Stimulated activated naive B cell treated with anti-CD40 and anti-IgM and Interleukin-4, amounts not matched to agents 10 μg/mL and 1 μg/mL and 100 μg/mL, for 72 hours (primary cell): Measurements from ENCODE around the gene CPHXL2.
A peak's percentile ranks its signal among the peaks of the same experiment; 100 is the strongest.

ENCODE experiments used
- ATAC-seq, 2 donors: fragments of 150-1000 bp; cut with Tn5 transposase; replicated peaks; 2 replicates each; pipeline ENCODE4 v1.10.0; 2021; ENCODE audit warnings: moderate library complexity in 1 of 2
- DNase-seq: peaks from one replicate; pipeline ENCODE4 v3.0.0; 2021
- H3K27ac Mint-ChIP-seq: one replicate; pipeline ENCODE4 v1.8.0; 2022; ENCODE audit warnings: mild to moderate bottlenecking, mixed read lengths
- H3K27me3 Mint-ChIP-seq, 2 donors: one replicate each; pipeline ENCODE4 v1.8.0; 2022; ENCODE audit warnings: mixed read lengths in 2 of 2
- H3K36me3 Mint-ChIP-seq, 2 donors: one replicate each; pipeline ENCODE4 v1.8.0; 2022; ENCODE audit warnings: mixed read lengths in 2 of 2, mild to moderate bottlenecking in 1 of 2
- H3K4me1 Mint-ChIP-seq, 2 donors: one replicate each; pipeline ENCODE4 v1.8.0; 2022; ENCODE audit warnings: mixed read lengths in 2 of 2, mild to moderate bottlenecking in 1 of 2
- H3K4me3 Mint-ChIP-seq, 2 donors: one replicate each; pipeline ENCODE4 v1.8.0; 2022; ENCODE audit warnings: mild to moderate bottlenecking in 2 of 2, mixed read lengths in 2 of 2, moderate library complexity in 1 of 2
- H3K9me3 Mint-ChIP-seq, 2 donors: one replicate each; pipeline ENCODE4 v1.8.0; 2022; ENCODE audit warnings: mixed read lengths in 2 of 2, mild to moderate bottlenecking in 1 of 2

CPHXL2 gene

GRCh38 chr16:75626806-75627205, 50.0 kb downstream of the CPHXL2 start:
- Mint-ChIP-seq H3K9me3 (no peaks in the 10 kb centered on the region), H3K27ac (peak overlapping the region; percentile 77), H3K27me3 (no peaks in the 10 kb centered on the region), H3K4me1 (peaks cover 6 to 10% of the 10 kb centered on the region in 2 donors), H3K36me3 (peaks cover 40 to 64% of the 10 kb centered on the region in 2 donors), H3K4me3 (no peak overlapping the region)
- no peak for DNase-seq
- ATAC-seq, result no peak

GRCh38 chr16:75624921-75625334, 51.9 kb downstream of the CPHXL2 start:
- peaks cover 36 to 62% of the 10 kb centered on the region in 2 donors for H3K36me3 Mint-ChIP-seq
- DNase-seq (no peak), ATAC-seq (no peak)

GRCh38 chr16:75622761-75623605, 53.8 kb downstream of the CPHXL2 start, which contains the start of gene ADAT1:
ADAT1 (minus strand) TSS chr16:75623281; CDS start chr16:75620799, 2,482 bp downstream.
- peak; percentile 96 for DNase-seq
- peak within 1 kb of the TSS; percentile 93 to 99 for H3K4me3 Mint-ChIP-seq
- peak within 1 kb of the TSS; percentile 97 for H3K27ac Mint-ChIP-seq
- peaks cover 19 to 28% of the 10 kb centered on the region in 2 donors for H3K4me1 Mint-ChIP-seq
- peak; percentile 97 to 99 for ATAC-seq
- no peaks in the 10 kb centered on the region for H3K27me3 Mint-ChIP-seq
- no peaks in the 10 kb centered on the region for H3K9me3 Mint-ChIP-seq
- peaks cover 40 to 55% of the 10 kb centered on the region in 2 donors for H3K36me3 Mint-ChIP-seq

More at GRCh38 chr16:75624921-75625334, 51.9 kb downstream of the CPHXL2 start:
- Mint-ChIP-seq H3K27ac (peak overlapping the region; percentile 0), H3K4me1 (peaks cover 21 to 28% of the 10 kb centered on the region in 2 donors), H3K9me3 (no peaks in the 10 kb centered on the region), H3K4me3 (peak overlapping the region in 1 of 2 donors; percentile 29), H3K27me3 (no peaks in the 10 kb centered on the region)

GRCh38 chr16:75621170-75621477, 55.7 kb downstream of the CPHXL2 start:
- H3K4me1 Mint-ChIP-seq, result peaks cover 16 to 28% of the 10 kb centered on the region in 2 donors

GRCh38 chr16:75620326-75621169, 56.3 kb downstream of the CPHXL2 start:
- H3K27me3 Mint-ChIP-seq, result no peaks in the 10 kb centered on the region
- no peaks in the 10 kb centered on the region for H3K9me3 Mint-ChIP-seq
- no peak overlapping the region for H3K27ac Mint-ChIP-seq
- peaks cover 31 to 52% of the 10 kb centered on the region in 2 donors for H3K36me3 Mint-ChIP-seq
- no peak overlapping the region for H3K4me3 Mint-ChIP-seq
- DNase-seq (no peak), ATAC-seq (no peak)
- H3K4me1 Mint-ChIP-seq, result peaks cover 16 to 28% of the 10 kb centered on the region in 2 donors

More at GRCh38 chr16:75621170-75621477, 55.7 kb downstream of the CPHXL2 start:
- no peak for ATAC-seq
- Mint-ChIP-seq H3K27ac (no peak overlapping the region), H3K27me3 (no peaks in the 10 kb centered on the region), H3K4me3 (no peak overlapping the region), H3K36me3 (peaks cover 33 to 52% of the 10 kb centered on the region in 2 donors), H3K9me3 (no peaks in the 10 kb centered on the region)
- DNase-seq, result no peak

GRCh38 chr16:75618780-75619179, 58.0 kb downstream of the CPHXL2 start:
- no peak overlapping the region for H3K27ac Mint-ChIP-seq
- no peaks in the 10 kb centered on the region for H3K27me3 Mint-ChIP-seq
- no peak overlapping the region for H3K4me3 Mint-ChIP-seq
- ATAC-seq, result no peak
- H3K4me1 Mint-ChIP-seq, result peaks cover 15 to 28% of the 10 kb centered on the region in 2 donors
- DNase-seq, result no peak
- H3K9me3 Mint-ChIP-seq, result no peaks in the 10 kb centered on the region
- peaks cover 32 to 50% of the 10 kb centered on the region in 2 donors for H3K36me3 Mint-ChIP-seq

GRCh38 chr16:75617121-75617520, 59.7 kb downstream of the CPHXL2 start:
- H3K4me1 Mint-ChIP-seq, result peaks cover 15 to 22% of the 10 kb centered on the region in 2 donors
- H3K27ac Mint-ChIP-seq, result no peak overlapping the region
- DNase-seq (no peak), ATAC-seq (no peak)
- H3K27me3 Mint-ChIP-seq, result no peaks in the 10 kb centered on the region
- no peak overlapping the region for H3K4me3 Mint-ChIP-seq
- peaks cover 47 to 67% of the 10 kb centered on the region in 2 donors for H3K36me3 Mint-ChIP-seq
- H3K9me3 Mint-ChIP-seq, result no peaks in the 10 kb centered on the region

- Mint-ChIP-seq H3K4me1 (peaks cover 12 to 16% of the 10 kb centered on the region in 2 donors), H3K4me3 (no peak overlapping the region), H3K36me3 (peaks cover 48 to 69% of the 10 kb centered on the region in 2 donors), H3K9me3 (no peaks in the 10 kb centered on the region), H3K27me3 (no peaks in the 10 kb centered on the region), H3K27ac (no peak overlapping the region)
- ATAC-seq (no peak), DNase-seq (no peak)
Measured at GRCh38 chr16:75616521-75617010, 60.2 kb downstream of the CPHXL2 start.

GRCh38 chr16:75615619-75616018, 61.2 kb downstream of the CPHXL2 start:
- ATAC-seq, result no peak
- H3K36me3 Mint-ChIP-seq, result peaks cover 45 to 66% of the 10 kb centered on the region in 2 donors

GRCh38 chr16:75614066-75614897, 62.5 kb downstream of the CPHXL2 start:
- Mint-ChIP-seq H3K36me3 (peaks cover 38 to 58% of the 10 kb centered on the region in 2 donors), H3K9me3 (no peaks in the 10 kb centered on the region), H3K4me1 (no peaks in the 10 kb centered on the region), H3K27ac (peak overlapping the region; percentile 9), H3K4me3 (no peak overlapping the region), H3K27me3 (no peaks in the 10 kb centered on the region)
- ATAC-seq, result no peak
- DNase-seq, result no peak

More at GRCh38 chr16:75615619-75616018, 61.2 kb downstream of the CPHXL2 start:
- H3K4me3 Mint-ChIP-seq, result no peak overlapping the region
- H3K4me1 Mint-ChIP-seq, result peaks cover 5 to 7% of the 10 kb centered on the region in 2 donors
- H3K27me3 Mint-ChIP-seq, result no peaks in the 10 kb centered on the region
- H3K27ac Mint-ChIP-seq, result no peak overlapping the region
- no peak for DNase-seq
- H3K9me3 Mint-ChIP-seq, result no peaks in the 10 kb centered on the region
